ENCODE results near the gene ZNF740. TPM values are rescaled to one million over a fixed set of nuclear protein-coding genes. Genes with fewer than 3 reads are reported as not detected.

ZNF740 gene
- total RNA-seq, 4 donors from 2014 or later = 14.0 to 22.3 (median 17.7) TPM

- TF ChIP-seq, protein P1, sequence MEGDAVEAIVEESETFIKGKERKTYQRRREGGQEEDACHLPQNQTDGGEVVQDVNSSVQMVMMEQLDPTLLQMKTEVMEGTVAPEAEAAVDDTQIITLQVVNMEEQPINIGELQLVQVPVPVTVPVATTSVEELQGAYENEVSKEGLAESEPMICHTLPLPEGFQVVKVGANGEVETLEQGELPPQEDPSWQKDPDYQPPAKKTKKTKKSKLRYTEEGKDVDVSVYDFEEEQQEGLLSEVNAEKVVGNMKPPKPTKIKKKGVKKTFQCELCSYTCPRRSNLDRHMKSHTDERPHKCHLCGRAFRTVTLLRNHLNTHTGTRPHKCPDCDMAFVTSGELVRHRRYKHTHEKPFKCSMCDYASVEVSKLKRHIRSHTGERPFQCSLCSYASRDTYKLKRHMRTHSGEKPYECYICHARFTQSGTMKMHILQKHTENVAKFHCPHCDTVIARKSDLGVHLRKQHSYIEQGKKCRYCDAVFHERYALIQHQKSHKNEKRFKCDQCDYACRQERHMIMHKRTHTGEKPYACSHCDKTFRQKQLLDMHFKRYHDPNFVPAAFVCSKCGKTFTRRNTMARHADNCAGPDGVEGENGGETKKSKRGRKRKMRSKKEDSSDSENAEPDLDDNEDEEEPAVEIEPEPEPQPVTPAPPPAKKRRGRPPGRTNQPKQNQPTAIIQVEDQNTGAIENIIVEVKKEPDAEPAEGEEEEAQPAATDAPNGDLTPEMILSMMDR (IDR thresholded peaks at IDR 0.05; ENCODE audit: low read depth) = no peak
Measured at GRCh38 chr12:53227341-53227740, 46.8 kb downstream of the ZNF740 start.

DNA sequence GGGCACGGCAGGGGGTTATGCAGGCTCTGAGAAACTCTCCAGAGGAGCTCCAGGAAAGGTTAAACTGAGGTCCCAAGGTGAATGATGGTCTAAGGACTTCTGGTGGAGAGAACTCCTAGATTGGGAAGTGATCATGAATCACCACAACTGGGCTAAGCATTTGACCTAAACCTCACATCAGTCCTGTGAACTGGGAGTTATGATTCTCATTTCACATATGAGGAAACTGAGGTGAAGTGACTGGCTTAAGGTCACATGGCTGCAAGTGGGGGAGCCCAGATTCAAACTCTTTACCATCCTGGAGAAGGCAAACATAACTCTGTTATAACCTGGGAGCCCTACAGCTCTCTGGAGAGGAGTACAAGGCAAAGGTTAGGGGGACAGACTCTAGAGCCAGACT lies 47.3 kb downstream of the ZNF740 start:
- TF ChIP-seq, protein P1 (IDR thresholded peaks at IDR 0.05; ENCODE audit: low read depth) = no peak

- TF ChIP-seq, protein P1 (IDR thresholded peaks at IDR 0.05; ENCODE audit: low read depth) = no peak
Measured at GRCh38 chr12:53229454-53229853, 48.9 kb downstream of the ZNF740 start.

- TF ChIP-seq, protein P1 (IDR thresholded peaks at IDR 0.05; ENCODE audit: low read depth) = no peak
Measured at GRCh38 chr12:53230108-53230845, 49.8 kb downstream of the ZNF740 start.

- TF ChIP-seq, protein P1 (IDR thresholded peaks at IDR 0.05; ENCODE audit: low read depth) = no peak
Measured at GRCh38 chr12:53231671-53231920, 51.1 kb downstream of the ZNF740 start.

GRCh38 chr12:53231921-53232645 lies 51.6 kb downstream of the ZNF740 start, which contains the start of gene RARG:
Gene RARG (minus strand): TSS chr12:53232209. CDS start chr12:53227545, 4,664 bp downstream.
- TF ChIP-seq, protein P1 (IDR thresholded peaks at IDR 0.05; ENCODE audit: low read depth) = no peak

- TF ChIP-seq, protein P1 (IDR thresholded peaks at IDR 0.05; ENCODE audit: low read depth) = no peak
Measured at GRCh38 chr12:53232646-53233461, 52.3 kb downstream of the ZNF740 start.

All from subcutaneous adipose tissue (tissue), 4 donors.